Nephron (organoid): ENCODE results near the gene ETS1.

Experiments
- H3K27ac Mint-ChIP-seq, 3 experiments: 2 replicates each; pipeline ENCODE4 v1.8.0; 2020; ENCODE audit warnings: mixed read lengths in 3 of 3, mild to moderate bottlenecking in 2 of 3, moderate library complexity in 1 of 3
- H3K27me3 Mint-ChIP-seq: 2 replicates; pipeline ENCODE4 v1.8.0; 2021; ENCODE audit warnings: low read depth, mild to moderate bottlenecking, moderate library complexity, mixed read lengths
- H3K36me3 Mint-ChIP-seq: 2 replicates; pipeline ENCODE4 v1.8.0; 2020; ENCODE audit warnings: low read depth, mixed read lengths
- H3K4me1 Mint-ChIP-seq: 2 replicates; pipeline ENCODE4 v1.8.0; 2020; ENCODE audit warnings: mixed read lengths
- H3K4me3 Mint-ChIP-seq, 3 experiments: 2 replicates each; pipeline ENCODE4 v1.8.0; 2020; ENCODE audit warnings: mild to moderate bottlenecking in 3 of 3, mixed read lengths in 3 of 3, moderate library complexity in 2 of 3
- H3K9me3 Mint-ChIP-seq: 2 replicates; pipeline ENCODE4 v1.8.0; 2020; ENCODE audit warnings: mixed read lengths
- TF ChIP-seq, protein P1 (sequence below), 3 experiments: fragments of 200-600 bp; sonication (generic); IDR thresholded peaks; one replicate each; pipeline ENCODE4 v1.5.0; 2021; ENCODE audit warnings: antibody characterized with exemption in 3 of 3; ENCODE audit not compliant: unreplicated experiment in 3 of 3

ETS1 gene

DNA sequence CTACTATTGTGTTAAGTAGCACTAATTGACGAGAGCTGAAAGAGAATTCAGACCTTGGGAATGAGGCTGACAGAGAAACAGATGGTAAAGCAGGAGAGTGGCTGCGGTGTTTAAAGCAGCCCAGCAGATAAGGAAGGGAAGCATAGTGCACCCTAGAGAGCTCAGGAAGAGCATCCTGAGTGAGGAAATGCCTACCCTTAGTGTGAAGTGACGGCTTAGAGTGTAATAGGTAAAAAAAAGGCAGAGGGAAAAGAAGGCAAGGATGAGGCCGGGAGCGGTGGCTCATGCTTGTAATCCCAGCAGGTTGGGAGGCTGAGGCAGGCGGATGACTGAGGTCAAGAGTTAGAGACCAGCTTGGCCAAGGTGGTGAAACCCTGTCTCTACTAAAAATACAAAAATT, 22.4 kb upstream of the ETS1 start:
- Mint-ChIP-seq H3K36me3 (no peaks in the 10 kb centered on the region), H3K4me3 (peak overlapping the region in 1 of 3 experiments; percentile 55), H3K27ac (peak overlapping the region; percentile 71 to 89 (median 87)), H3K4me1 (peaks cover 36% of the 10 kb centered on the region), H3K9me3 (peaks cover 2% of the 10 kb centered on the region), H3K27me3 (peaks cover 22% of the 10 kb centered on the region)
- TF ChIP-seq, protein P1, sequence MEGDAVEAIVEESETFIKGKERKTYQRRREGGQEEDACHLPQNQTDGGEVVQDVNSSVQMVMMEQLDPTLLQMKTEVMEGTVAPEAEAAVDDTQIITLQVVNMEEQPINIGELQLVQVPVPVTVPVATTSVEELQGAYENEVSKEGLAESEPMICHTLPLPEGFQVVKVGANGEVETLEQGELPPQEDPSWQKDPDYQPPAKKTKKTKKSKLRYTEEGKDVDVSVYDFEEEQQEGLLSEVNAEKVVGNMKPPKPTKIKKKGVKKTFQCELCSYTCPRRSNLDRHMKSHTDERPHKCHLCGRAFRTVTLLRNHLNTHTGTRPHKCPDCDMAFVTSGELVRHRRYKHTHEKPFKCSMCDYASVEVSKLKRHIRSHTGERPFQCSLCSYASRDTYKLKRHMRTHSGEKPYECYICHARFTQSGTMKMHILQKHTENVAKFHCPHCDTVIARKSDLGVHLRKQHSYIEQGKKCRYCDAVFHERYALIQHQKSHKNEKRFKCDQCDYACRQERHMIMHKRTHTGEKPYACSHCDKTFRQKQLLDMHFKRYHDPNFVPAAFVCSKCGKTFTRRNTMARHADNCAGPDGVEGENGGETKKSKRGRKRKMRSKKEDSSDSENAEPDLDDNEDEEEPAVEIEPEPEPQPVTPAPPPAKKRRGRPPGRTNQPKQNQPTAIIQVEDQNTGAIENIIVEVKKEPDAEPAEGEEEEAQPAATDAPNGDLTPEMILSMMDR (IDR thresholded peaks at IDR 0.05; ENCODE audit: unreplicated experiment in 3 of 3) = no peak

DNA sequence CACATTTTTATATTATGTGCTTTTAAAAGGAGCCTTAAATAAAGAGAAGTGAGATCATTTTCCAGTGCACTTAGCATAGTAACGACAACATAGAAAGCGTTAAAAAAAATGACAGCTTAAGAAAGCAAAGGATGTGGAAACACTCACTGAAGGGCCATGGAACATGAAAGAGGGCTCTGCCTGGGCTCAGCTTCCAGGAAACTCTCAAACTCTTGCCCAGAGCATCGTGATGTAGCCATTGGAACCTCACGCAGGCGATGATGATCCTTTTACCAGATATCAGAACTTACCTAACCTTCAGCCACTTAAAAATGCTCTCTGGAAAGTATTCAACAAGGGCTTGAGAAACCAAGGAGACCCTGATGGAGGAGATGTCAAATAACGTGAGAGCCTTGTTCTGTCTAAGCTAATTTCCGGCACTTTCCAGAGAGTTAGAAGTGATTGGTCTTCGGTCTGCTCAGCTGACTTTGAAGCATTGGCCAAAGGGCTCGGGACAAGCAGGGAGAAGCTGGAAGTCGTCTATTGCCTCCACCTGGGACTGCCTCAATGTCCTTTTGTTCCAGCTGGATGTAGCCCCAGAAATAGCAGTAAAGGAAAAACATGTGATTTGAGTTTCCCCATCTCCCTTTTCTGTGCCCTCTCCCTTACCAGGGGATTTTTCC, 21.5 kb upstream of the ETS1 start:
- Mint-ChIP-seq H3K4me1 (peaks cover 38% of the 10 kb centered on the region), H3K36me3 (no peaks in the 10 kb centered on the region), H3K4me3 (no peak overlapping the region), H3K27me3 (peaks cover 14% of the 10 kb centered on the region), H3K9me3 (peaks cover 2% of the 10 kb centered on the region), H3K27ac (peak overlapping the region in 1 of 3 experiments; percentile 6)
- TF ChIP-seq, protein P1 (IDR thresholded peaks at IDR 0.05; ENCODE audit: unreplicated experiment in 3 of 3) = no peak

DNA sequence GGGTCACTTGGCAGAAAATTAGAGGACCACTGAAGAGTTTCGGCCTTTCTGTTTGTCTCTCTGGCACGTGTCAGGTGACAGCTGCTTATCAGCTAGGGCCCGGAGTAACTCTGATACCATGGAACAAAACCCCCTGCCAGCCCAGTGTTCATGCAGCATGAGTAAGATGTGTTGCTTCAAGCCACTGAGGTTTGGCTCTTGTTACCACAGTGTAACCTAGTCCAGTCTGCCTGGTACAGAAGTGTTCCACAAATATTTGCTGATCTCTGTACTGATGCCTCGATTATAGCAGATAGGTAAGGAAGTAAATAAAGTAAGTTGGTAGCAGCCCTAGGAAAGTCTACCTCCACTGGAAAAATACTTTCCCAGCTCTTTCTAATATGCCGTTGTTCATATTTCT, 20.5 kb upstream of the ETS1 start:
- Mint-ChIP-seq H3K4me1 (peaks cover 46% of the 10 kb centered on the region), H3K27me3 (peaks cover 13% of the 10 kb centered on the region), H3K27ac (no peak overlapping the region), H3K9me3 (peaks cover 2% of the 10 kb centered on the region), H3K4me3 (no peak overlapping the region), H3K36me3 (no peaks in the 10 kb centered on the region)
- TF ChIP-seq, protein P1 (IDR thresholded peaks at IDR 0.05; ENCODE audit: unreplicated experiment in 3 of 3) = no peak

DNA sequence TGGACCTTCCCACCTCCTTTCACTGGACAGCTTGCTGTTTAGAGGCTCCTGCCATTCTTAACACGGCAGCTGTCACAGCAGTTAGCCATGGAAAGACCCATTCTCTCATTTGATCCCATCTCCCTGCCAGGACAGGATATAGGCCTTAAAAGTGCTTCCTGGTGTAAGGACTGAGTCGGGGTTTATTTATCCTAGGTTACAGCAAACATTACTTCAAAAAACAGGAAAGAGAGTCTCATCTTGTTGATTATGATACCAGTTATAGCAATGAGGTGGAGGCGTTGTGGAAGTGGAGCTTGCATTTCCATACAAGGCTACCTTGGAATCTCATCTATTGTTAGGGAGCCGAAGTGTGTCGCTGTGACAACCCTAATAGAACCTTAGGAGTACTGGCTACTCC, 17.4 kb upstream of the ETS1 start:
- Mint-ChIP-seq H3K36me3 (no peaks in the 10 kb centered on the region), H3K4me1 (peaks cover 23% of the 10 kb centered on the region), H3K4me3 (no peak overlapping the region), H3K27ac (peak overlapping the region in 1 of 3 experiments; percentile 13), H3K9me3 (peaks cover 1% of the 10 kb centered on the region), H3K27me3 (peaks cover 11% of the 10 kb centered on the region)
- TF ChIP-seq, protein P1 (IDR thresholded peaks at IDR 0.05; ENCODE audit: unreplicated experiment in 3 of 3) = no peak

DNA sequence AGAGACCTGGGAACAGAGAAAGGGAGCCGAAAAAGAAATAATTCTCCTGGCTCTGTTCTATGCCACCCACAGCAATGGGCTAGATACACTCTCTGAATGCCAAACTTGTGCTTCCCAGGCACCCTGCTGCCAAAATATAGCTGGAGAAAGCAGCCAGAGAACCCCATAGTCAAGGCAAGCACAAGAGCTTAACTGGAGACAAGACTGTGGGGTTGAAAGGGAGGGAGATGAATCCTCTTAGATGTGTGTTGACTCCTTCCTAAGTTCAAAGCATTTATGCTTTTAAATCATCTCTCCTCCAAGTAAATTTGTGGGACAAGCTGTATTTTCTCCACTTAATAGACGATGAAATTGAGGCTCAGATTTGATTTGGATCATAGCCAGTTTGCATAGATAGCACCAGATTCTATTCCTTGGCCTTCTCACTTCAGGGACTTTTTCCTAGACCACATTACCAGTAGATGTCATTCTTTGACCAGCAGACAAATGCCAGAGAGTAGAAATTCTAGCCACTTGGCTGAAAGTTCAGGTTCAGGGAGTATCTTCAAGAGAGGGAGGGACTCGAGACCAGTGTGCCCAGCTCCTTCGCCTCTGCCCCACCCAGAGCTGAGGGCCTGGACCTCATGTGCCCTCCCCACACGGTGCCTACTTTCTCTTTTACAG, 16.5 kb upstream of the ETS1 start:
- TF ChIP-seq, protein P1 (IDR thresholded peaks at IDR 0.05; ENCODE audit: unreplicated experiment in 3 of 3) = no peak
- Mint-ChIP-seq H3K4me1 (peaks cover 21% of the 10 kb centered on the region), H3K4me3 (no peak overlapping the region)

More for the DNA sequence above, 16.5 kb upstream of the ETS1 start:
- Mint-ChIP-seq H3K27me3 (peaks cover 13% of the 10 kb centered on the region), H3K9me3 (no peaks in the 10 kb centered on the region), H3K36me3 (no peaks in the 10 kb centered on the region), H3K27ac (peak overlapping the region; percentile 13 to 42 (median 38))
